Transverse colon (tissue), 3 donors: ENCODE data around the gene P2RX5.

Experiments
- POLR2A ChIP-seq: fragments of 450-650 bp; IDR thresholded peaks from one replicate; pipeline ENCODE4 v1.6.1; 2016; ENCODE audit warnings: antibody characterized with exemption, mild to moderate bottlenecking, moderate library complexity
- TF ChIP-seq, protein P1 (sequence below), 5 experiments: fragments of 200-600 bp in 3 of 5; fragments of 450-650 bp in 2 of 5; sonication (generic) in 3 of 5; IDR thresholded peaks; 1 replicate in 2 of 5; 2 replicates in 3 of 5; pipeline ENCODE4 v1.5.1; 2016 to 2017; ENCODE audit warnings: antibody characterized with exemption in 5 of 5, inconsistent platforms in 3 of 5, mild to moderate bottlenecking in 2 of 5, moderate library complexity in 1 of 5

DNA sequence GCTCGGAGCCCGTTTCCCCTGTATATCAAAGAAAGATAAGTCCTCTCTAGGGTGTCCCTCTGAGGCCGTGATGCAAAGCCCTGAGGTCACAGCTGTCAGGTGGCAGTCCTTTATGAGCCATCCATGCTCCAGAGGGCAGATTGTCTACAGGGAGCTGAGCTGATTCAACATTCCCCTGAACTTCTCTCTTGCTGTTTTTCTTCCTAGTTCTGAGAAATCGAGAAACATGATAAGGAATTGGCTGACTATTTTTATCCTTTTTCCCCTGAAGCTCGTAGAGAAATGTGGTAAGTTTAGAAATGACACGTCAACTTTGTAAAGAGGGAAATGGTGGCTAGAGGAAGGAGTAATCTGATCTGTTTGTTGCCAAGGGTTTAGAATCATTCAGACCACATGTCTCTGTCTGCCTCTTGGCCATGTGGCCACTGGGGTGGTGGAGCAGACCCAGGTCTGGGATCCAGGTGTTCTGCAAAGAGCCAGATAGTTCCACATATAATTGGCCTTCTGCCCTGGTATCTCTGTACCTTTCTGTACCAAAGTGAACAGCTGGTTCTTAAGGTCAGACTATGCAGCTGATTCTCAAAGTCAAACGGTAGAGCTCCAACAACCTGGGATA, 55.9 kb downstream of the P2RX5 start:
- TF ChIP-seq POLR2A, result no peak
- TF ChIP-seq, protein P1, sequence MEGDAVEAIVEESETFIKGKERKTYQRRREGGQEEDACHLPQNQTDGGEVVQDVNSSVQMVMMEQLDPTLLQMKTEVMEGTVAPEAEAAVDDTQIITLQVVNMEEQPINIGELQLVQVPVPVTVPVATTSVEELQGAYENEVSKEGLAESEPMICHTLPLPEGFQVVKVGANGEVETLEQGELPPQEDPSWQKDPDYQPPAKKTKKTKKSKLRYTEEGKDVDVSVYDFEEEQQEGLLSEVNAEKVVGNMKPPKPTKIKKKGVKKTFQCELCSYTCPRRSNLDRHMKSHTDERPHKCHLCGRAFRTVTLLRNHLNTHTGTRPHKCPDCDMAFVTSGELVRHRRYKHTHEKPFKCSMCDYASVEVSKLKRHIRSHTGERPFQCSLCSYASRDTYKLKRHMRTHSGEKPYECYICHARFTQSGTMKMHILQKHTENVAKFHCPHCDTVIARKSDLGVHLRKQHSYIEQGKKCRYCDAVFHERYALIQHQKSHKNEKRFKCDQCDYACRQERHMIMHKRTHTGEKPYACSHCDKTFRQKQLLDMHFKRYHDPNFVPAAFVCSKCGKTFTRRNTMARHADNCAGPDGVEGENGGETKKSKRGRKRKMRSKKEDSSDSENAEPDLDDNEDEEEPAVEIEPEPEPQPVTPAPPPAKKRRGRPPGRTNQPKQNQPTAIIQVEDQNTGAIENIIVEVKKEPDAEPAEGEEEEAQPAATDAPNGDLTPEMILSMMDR (IDR thresholded peaks at IDR 0.05), result no peak
